Neural crest cell (in vitro differentiated cells): ENCODE measurements around the gene QSOX2. TPM values are rescaled to one million over a fixed set of nuclear protein-coding genes. Genes with fewer than 3 reads are reported as not detected.
"Not testable (repeated sequence)": the region's sequence is repeated elsewhere in the genome, so short reads cannot be mapped to it uniquely, and the experiment has no call there.

Source experiments
- DNase-seq: peaks from one replicate; pipeline ENCODE4 v3.0.0; 2021; ENCODE audit warnings: low read depth, mixed read lengths, low spot score
- H3K27ac Mint-ChIP-seq: one replicate; pipeline ENCODE4 v1.8.0; 2021; ENCODE audit warnings: mild to moderate bottlenecking, mixed read lengths; ENCODE audit not compliant: unreplicated experiment
- H3K27me3 Mint-ChIP-seq: 2 replicates; pipeline ENCODE4 v1.8.0; 2021; ENCODE audit warnings: low read depth, mild to moderate bottlenecking, mixed read lengths
- H3K36me3 Mint-ChIP-seq: 2 replicates; pipeline ENCODE4 v1.8.0; 2021; ENCODE audit warnings: low read depth, mild to moderate bottlenecking, mixed read lengths
- H3K4me1 Mint-ChIP-seq: 2 replicates; pipeline ENCODE4 v1.8.0; 2021; ENCODE audit warnings: mixed read lengths
- H3K4me3 Mint-ChIP-seq: one replicate; pipeline ENCODE4 v1.8.0; 2021; ENCODE audit warnings: mild to moderate bottlenecking, mixed read lengths
- H3K9me3 Mint-ChIP-seq: 2 replicates; pipeline ENCODE4 v1.8.0; 2021; ENCODE audit warnings: mixed read lengths
- total RNA-seq: library from RNA; stranded (reverse); gene quantifications from 2 replicates; pipeline ENCODE4 v1.2.1, GENCODE V29; 2021
- TF ChIP-seq, protein P1 (sequence below): fragments of 200-600 bp; sonication (generic); conservative IDR thresholded peaks from 2 replicates; pipeline ENCODE4 v1.5.0; 2021; ENCODE audit warnings: antibody characterized with exemption, mild to moderate bottlenecking

QSOX2 gene
- total RNA-seq, 1 donor from 2014 or later = 28.7 TPM

DNA sequence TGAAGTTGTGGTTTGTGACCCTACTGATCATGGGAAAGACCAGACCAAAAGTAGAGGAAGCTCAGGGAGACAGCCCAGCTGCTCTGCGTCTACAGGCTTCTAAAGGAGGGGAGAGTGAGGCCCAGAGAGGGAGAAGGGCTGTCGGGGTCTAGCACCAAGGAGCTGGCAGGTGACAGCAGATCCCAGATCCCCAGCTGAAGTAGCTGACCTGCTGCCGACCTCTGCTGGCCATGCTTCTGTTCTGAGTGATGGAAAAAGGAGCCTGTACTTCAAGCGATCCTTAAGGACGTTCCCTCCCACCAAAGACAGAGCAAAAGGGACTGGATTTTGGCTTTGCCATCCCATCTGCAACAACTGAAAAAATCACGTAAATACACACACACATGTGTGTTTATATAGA, 22.7 kb upstream of the QSOX2 start:
- TF ChIP-seq, protein P1, sequence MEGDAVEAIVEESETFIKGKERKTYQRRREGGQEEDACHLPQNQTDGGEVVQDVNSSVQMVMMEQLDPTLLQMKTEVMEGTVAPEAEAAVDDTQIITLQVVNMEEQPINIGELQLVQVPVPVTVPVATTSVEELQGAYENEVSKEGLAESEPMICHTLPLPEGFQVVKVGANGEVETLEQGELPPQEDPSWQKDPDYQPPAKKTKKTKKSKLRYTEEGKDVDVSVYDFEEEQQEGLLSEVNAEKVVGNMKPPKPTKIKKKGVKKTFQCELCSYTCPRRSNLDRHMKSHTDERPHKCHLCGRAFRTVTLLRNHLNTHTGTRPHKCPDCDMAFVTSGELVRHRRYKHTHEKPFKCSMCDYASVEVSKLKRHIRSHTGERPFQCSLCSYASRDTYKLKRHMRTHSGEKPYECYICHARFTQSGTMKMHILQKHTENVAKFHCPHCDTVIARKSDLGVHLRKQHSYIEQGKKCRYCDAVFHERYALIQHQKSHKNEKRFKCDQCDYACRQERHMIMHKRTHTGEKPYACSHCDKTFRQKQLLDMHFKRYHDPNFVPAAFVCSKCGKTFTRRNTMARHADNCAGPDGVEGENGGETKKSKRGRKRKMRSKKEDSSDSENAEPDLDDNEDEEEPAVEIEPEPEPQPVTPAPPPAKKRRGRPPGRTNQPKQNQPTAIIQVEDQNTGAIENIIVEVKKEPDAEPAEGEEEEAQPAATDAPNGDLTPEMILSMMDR = no peak
- H3K9me3 Mint-ChIP-seq = no peaks in the 10 kb centered on the region
- peaks cover 16% of the 10 kb centered on the region for H3K4me1 Mint-ChIP-seq
- H3K4me3 Mint-ChIP-seq = peak overlapping the region; percentile 17
- DNase-seq = no peak
- no peaks in the 10 kb centered on the region for H3K36me3 Mint-ChIP-seq
- H3K27me3 Mint-ChIP-seq = peaks cover 18% of the 10 kb centered on the region
- no peak overlapping the region for H3K27ac Mint-ChIP-seq

DNA sequence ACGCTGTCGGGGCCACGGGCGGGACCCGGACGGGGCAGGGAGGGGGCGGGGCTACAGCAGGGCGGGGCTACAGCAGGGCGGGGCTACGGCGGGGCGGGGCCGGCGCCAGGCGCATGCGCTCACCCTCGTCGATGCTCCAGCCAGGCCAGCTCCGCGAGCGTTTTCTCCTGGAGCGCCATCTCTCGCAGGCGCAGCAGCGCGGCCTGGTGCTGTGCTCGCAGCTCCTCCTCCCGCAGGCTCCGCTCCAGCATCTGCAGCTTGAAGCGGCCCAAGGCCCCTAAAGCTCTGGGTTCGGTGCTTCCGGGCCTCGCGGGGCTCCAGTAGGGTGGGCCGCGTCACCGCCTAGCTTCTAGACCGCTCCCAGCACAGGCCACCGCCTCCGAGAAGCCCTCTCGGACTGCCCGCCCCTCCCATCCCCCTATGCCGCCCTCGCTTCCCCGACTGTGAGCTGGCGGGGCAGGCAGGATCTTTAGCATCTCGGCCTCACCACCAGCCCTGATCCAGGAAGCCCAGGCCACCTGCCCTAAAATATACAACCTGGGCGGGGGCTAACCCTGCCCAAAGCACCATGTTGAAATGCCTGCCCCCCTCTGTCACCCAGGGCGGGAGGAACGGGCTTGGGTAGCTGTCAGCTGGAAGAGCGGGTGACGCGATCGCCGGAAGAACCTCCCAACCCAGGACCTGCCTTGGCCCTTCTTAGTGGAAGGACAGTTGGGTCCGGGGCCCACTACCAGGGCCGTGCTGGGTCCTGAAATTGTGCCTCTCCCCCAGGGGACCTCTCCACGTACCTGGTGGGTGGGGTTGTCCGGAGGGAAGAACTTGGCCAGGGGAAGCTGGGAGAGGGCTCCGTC, 21.9 kb upstream of the QSOX2 start:
- no peaks in the 10 kb centered on the region for H3K36me3 Mint-ChIP-seq
- H3K4me3 Mint-ChIP-seq = peak overlapping the region; percentile 41
- peaks cover 16% of the 10 kb centered on the region for H3K4me1 Mint-ChIP-seq
- TF ChIP-seq, protein P1 = no peak
- no peak overlapping the region for H3K27ac Mint-ChIP-seq
- no peaks in the 10 kb centered on the region for H3K9me3 Mint-ChIP-seq
- H3K27me3 Mint-ChIP-seq = peaks cover 15% of the 10 kb centered on the region
- DNase-seq = peak; percentile 76

DNA sequence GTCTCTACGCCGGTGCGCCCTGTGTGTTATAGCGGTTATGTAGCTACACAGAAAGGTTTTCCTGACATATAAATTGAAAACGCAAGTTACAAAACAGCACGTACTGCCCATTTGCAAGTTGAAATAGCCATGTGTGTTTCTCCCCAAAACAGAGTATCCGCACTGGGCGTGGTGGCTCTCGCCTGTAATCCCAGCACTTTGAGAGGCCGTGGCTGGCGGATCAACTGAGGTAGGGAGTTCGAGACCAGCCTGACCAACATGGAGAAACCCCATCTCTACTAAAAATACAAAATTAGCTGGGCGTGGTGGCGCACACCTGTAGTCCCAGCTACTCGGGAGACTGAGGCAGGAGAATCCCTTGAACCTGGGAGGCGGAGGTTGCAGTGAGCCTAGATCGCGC, 21.0 kb upstream of the QSOX2 start:
- peaks cover 16% of the 10 kb centered on the region for H3K4me1 Mint-ChIP-seq
- H3K27me3 Mint-ChIP-seq = peaks cover 11% of the 10 kb centered on the region
- H3K9me3 Mint-ChIP-seq, H3K36me3 Mint-ChIP-seq, H3K27ac Mint-ChIP-seq, DNase-seq: not testable (repeated sequence)
- H3K4me3 Mint-ChIP-seq = peak overlapping the region; percentile 12

DNA sequence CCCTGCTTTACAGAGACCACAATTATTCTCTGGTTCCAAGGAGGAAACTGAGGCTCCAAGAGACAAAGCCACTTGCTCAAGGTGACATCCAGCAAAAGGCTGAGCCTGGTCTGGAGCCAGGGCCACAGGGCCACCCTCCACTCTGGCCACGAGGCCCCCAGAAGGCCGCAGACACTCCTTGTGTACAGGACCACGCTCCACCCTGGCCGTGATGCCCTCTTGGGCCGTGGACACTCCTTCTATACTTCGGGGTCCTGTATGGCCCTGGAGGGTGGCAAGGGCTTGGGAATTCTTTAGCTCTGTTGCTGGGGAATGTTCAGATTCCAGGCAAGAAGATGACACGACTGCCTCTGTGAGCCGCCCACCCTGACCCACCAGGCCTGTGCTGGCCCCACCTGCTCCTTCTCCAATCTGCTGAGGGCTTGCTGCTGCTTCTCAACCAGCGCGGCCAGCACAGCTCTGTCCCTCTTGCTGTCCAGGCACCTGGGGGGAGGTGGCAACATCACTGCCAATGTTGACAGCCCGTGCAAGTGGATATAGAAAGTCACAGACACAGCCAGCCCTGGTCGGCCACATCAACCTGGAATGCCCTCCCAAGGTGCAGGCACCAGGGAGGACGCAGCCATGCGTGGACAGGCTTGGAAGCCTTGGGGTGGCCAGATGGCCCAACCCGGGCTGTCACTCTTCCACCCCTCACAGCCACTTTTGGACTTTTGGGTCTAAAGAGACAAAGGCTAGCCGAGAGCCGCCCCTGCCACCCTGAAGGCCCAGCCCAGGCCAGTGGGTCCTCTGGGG, 20.1 kb upstream of the QSOX2 start:
- no peak overlapping the region for H3K27ac Mint-ChIP-seq
- TF ChIP-seq, protein P1 = no peak
- no peaks in the 10 kb centered on the region for H3K9me3 Mint-ChIP-seq
- H3K36me3 Mint-ChIP-seq = no peaks in the 10 kb centered on the region
- peaks cover 11% of the 10 kb centered on the region for H3K27me3 Mint-ChIP-seq
- DNase-seq = no peak
- H3K4me3 Mint-ChIP-seq = no peak overlapping the region
- peaks cover 16% of the 10 kb centered on the region for H3K4me1 Mint-ChIP-seq

DNA sequence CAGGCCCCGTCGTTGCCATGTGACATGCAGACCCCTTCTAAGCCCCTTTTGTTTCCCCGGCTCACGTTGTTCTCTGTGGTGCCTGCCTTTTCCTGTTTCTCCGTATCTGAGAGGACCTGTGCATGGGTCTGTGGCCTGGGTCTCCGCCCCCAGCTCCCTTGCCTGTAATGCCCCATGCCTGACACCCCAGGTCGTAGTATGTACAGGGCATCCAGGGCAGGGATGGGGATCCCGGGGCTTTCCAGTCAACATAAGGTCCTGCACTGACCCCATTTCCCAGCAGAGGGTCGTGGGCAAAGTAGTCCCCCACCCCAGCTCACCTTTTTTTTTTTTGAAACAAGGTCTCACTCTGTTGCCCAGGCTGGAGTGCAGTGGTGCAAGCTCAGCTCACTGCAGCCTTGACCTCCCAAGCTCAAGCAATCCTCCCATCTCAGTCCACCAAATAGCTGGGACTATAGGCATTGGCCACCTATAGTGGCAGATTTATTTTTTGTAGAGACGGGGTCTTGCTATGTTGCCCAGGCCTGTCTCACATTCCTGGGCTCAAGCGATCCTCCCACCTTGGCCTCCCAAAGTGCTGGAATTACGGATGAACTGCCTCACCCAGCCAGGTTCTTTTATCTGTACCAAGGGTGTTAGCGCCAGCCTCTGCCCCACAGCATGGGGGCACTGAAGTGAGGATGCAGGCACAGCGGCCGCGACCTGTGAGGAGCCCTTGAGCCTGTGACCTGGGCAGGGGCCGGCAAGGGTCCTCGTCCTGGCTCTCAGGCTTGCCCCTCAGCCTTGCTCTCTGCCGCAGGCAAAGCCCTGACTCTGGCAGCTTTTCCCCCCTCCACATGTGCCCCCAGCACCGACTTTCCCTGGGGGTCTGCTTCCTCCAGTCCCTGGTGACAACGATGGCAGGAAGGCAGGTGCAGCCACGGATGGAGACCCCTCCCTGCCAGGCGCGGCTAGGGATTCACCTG, 19.1 kb upstream of the QSOX2 start:
- Mint-ChIP-seq H3K4me3 (no peak overlapping the region), H3K27me3 (peaks cover 7% of the 10 kb centered on the region), H3K4me1 (peaks cover 16% of the 10 kb centered on the region), H3K27ac (no peak overlapping the region), H3K9me3 (no peaks in the 10 kb centered on the region), H3K36me3 (no peaks in the 10 kb centered on the region)
- no peak for DNase-seq
- TF ChIP-seq, protein P1 = no peak
